ENCODE measurements around the gene CCDC146. TPM values are rescaled to one million over a fixed set of nuclear protein-coding genes. Genes with fewer than 3 reads are reported as not detected.
"Not testable (repeated sequence)": the region's sequence is repeated elsewhere in the genome, so short reads cannot be mapped to it uniquely, and the experiment has no call there.

The CCDC146 gene
- total RNA-seq, 1 experiment from 2014 or later, result 2.2 TPM

- DNase-seq (ENCODE audit: low spot score); H3K4me1 ChIP-seq (ENCODE audit: insufficient read depth, low read length, poor library complexity, severe bottlenecking); H3K27ac ChIP-seq (ENCODE audit: low read depth, low read length, poor library complexity, severe bottlenecking); H3K36me3 ChIP-seq (ENCODE audit: insufficient read depth, low read length, poor library complexity, severe bottlenecking); H3K9me3 ChIP-seq (ENCODE audit: low read depth, low read length, poor library complexity, severe bottlenecking); H3K27me3 ChIP-seq (replicated peaks; ENCODE audit: insufficient read depth, low read depth, low read length, poor library complexity); intact Hi-C loops (cut with micrococcal nuclease; ENCODE audit: unreplicated experiment); BruUV-seq (replicated peaks); POLR2A ChIA-PET (ENCODE audit: low non-redundant PET); H3K4me3 ChIP-seq (ENCODE audit: low read depth, low read length, poor library complexity, severe bottlenecking): not testable (repeated sequence)
- CTCF ChIA-PET, result interaction anchor here (1.1 kb wide), 1 partner anchor 9 kb away, joined by 11 read pairs; the partner anchor contains the start of gene CCDC146
- TF ChIP-seq, protein P1, sequence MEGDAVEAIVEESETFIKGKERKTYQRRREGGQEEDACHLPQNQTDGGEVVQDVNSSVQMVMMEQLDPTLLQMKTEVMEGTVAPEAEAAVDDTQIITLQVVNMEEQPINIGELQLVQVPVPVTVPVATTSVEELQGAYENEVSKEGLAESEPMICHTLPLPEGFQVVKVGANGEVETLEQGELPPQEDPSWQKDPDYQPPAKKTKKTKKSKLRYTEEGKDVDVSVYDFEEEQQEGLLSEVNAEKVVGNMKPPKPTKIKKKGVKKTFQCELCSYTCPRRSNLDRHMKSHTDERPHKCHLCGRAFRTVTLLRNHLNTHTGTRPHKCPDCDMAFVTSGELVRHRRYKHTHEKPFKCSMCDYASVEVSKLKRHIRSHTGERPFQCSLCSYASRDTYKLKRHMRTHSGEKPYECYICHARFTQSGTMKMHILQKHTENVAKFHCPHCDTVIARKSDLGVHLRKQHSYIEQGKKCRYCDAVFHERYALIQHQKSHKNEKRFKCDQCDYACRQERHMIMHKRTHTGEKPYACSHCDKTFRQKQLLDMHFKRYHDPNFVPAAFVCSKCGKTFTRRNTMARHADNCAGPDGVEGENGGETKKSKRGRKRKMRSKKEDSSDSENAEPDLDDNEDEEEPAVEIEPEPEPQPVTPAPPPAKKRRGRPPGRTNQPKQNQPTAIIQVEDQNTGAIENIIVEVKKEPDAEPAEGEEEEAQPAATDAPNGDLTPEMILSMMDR (conservative IDR thresholded peaks at IDR 0.05; ENCODE audit: low read depth, low read length), result peak; percentile 44
These were observed 9.6 kb upstream of the CCDC146 start for GRCh38 chr7:77112719-77113306.

DNA sequence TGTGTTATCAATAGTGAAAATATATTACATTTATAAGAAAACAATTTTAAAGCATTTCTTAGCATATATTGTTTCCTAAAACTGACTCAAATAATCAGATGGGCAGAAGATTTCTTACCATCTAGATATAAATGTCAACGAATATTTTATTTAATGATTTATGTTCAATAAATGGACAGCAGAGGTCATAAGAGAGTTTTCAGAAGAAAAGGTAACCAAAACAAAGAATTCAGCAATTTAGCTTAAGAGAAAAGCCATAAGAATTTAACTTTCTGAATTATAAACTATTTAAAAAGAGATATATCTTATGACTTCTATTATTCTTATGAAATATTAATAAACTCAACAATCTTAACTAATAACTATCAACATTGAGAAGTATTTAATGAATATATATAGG is 3.1 kb downstream of the CCDC146 start:
- DNase-seq (ENCODE audit: low spot score); intact Hi-C loops (cut with micrococcal nuclease; ENCODE audit: unreplicated experiment): not testable (repeated sequence)

DNA sequence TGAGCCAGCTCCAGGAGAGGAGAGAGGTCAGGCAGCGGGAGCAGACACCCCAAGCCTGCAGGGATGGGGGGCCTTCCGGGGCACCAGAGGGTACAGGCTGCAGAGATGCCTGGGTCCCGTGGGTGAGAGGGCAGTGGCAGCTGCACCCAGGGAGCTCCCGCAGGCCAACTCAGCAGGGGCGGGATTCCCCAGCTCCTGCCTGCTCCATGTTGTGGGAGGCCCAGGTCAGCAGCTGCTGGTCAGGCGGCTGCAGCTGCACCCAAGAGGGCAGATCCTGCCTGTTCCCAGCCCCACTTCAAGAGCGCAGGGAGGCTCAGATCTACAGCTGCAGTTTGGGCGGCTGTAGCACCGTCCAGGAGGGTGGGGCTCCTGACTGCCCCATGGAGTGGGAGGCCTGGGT is 4.6 kb downstream of the CCDC146 start:
- DNase-seq (ENCODE audit: low spot score); H3K36me3 ChIP-seq (ENCODE audit: insufficient read depth, low read length, poor library complexity, severe bottlenecking); intact Hi-C loops (cut with micrococcal nuclease; ENCODE audit: unreplicated experiment); H3K4me3 ChIP-seq (ENCODE audit: low read depth, low read length, poor library complexity, severe bottlenecking); CTCF ChIA-PET; H3K27ac ChIP-seq (ENCODE audit: low read depth, low read length, poor library complexity, severe bottlenecking); H3K4me1 ChIP-seq (ENCODE audit: insufficient read depth, low read length, poor library complexity, severe bottlenecking); POLR2A ChIA-PET (ENCODE audit: low non-redundant PET); H3K27me3 ChIP-seq (replicated peaks; ENCODE audit: insufficient read depth, low read depth, low read length, poor library complexity); BruUV-seq (replicated peaks); H3K9me3 ChIP-seq (ENCODE audit: low read depth, low read length, poor library complexity, severe bottlenecking): not testable (repeated sequence)

More for the DNA sequence above, 3.1 kb downstream of the CCDC146 start:
- H3K27ac ChIP-seq (ENCODE audit: low read depth, low read length, poor library complexity, severe bottlenecking); POLR2A ChIA-PET (ENCODE audit: low non-redundant PET); CTCF ChIA-PET; H3K4me3 ChIP-seq (ENCODE audit: low read depth, low read length, poor library complexity, severe bottlenecking); H3K4me1 ChIP-seq (ENCODE audit: insufficient read depth, low read length, poor library complexity, severe bottlenecking); H3K36me3 ChIP-seq (ENCODE audit: insufficient read depth, low read length, poor library complexity, severe bottlenecking); H3K27me3 ChIP-seq (replicated peaks; ENCODE audit: insufficient read depth, low read depth, low read length, poor library complexity); BruUV-seq (replicated peaks); H3K9me3 ChIP-seq (ENCODE audit: low read depth, low read length, poor library complexity, severe bottlenecking): not testable (repeated sequence)

DNA sequence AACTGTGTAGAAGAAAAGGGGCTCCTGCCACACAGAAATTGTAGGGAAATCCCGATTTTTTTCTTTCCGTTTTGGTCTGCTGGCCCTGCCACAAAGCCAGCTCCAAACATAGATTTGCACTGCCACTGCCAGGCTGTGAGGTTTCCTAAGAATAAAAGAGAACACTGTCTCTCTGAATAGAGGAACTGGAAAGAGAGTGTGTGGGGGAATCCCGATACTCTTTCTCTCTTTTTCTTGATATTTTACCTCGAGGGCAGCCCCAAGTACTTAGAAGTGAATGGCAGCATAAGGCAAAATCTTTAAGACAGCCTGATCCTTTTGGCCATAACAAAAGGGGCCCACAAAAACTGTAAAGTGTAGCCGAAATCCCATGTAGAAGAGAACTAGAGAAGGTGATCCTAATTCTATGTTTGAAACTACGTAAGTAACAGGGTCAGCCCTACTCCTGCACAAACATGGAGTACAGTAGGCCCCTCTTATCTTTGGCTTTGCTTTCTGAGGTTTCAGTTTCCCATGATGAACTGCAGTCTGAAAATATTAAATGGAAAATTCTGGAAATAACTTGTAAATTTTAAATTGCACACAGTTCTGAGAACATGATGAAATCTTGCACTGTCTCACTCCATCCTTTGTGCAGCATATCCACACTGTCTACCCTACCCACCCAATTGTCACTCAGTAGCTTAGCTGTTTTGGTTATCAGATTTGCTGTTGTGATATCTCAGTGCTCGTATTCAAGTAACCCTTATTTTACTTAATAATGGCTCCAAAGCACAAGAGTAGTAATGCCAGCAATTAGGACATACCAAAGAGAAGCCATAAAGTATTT is 6.4 kb downstream of the CCDC146 start:
- CTCF ChIA-PET; POLR2A ChIA-PET (ENCODE audit: low non-redundant PET); BruUV-seq (replicated peaks); H3K4me1 ChIP-seq (ENCODE audit: insufficient read depth, low read length, poor library complexity, severe bottlenecking); H3K27me3 ChIP-seq (replicated peaks; ENCODE audit: insufficient read depth, low read depth, low read length, poor library complexity); H3K4me3 ChIP-seq (ENCODE audit: low read depth, low read length, poor library complexity, severe bottlenecking); H3K36me3 ChIP-seq (ENCODE audit: insufficient read depth, low read length, poor library complexity, severe bottlenecking); DNase-seq (ENCODE audit: low spot score); H3K9me3 ChIP-seq (ENCODE audit: low read depth, low read length, poor library complexity, severe bottlenecking): not testable (repeated sequence)
- H3K27ac ChIP-seq (ENCODE audit: low read depth, low read length, poor library complexity, severe bottlenecking), result peak overlapping the region; percentile 30
- intact Hi-C loops (cut with micrococcal nuclease; ENCODE audit: unreplicated experiment), result loop anchor here (2.0 kb wide), 1 partner anchor 202 kb away; no protein-coding TSS in a partner anchor

DNA sequence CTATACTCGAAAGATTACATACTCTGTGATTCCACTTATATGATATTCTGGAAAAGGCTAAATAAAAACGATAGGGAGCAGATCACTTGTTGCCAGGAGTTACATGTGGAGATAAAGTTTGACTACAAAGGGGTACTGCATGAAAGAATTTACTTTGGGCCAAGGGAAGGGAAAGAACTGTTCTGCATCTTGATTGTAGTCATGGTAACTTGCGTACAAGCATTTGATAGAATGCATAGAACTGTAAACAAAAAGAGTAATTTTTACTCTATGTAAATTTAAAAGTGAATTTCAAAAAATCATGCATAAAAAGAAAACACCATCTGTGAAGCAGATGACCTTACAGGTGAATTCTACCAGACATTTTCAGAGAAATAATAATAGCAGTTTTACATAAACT is 9.4 kb downstream of the CCDC146 start:
- H3K27ac ChIP-seq (ENCODE audit: low read depth, low read length, poor library complexity, severe bottlenecking); H3K4me1 ChIP-seq (ENCODE audit: insufficient read depth, low read length, poor library complexity, severe bottlenecking); POLR2A ChIA-PET (ENCODE audit: low non-redundant PET); CTCF ChIA-PET; H3K36me3 ChIP-seq (ENCODE audit: insufficient read depth, low read length, poor library complexity, severe bottlenecking); H3K27me3 ChIP-seq (replicated peaks; ENCODE audit: insufficient read depth, low read depth, low read length, poor library complexity); DNase-seq (ENCODE audit: low spot score); H3K4me3 ChIP-seq (ENCODE audit: low read depth, low read length, poor library complexity, severe bottlenecking); H3K9me3 ChIP-seq (ENCODE audit: low read depth, low read length, poor library complexity, severe bottlenecking); intact Hi-C loops (cut with micrococcal nuclease; ENCODE audit: unreplicated experiment); BruUV-seq (replicated peaks): not testable (repeated sequence)

DNA sequence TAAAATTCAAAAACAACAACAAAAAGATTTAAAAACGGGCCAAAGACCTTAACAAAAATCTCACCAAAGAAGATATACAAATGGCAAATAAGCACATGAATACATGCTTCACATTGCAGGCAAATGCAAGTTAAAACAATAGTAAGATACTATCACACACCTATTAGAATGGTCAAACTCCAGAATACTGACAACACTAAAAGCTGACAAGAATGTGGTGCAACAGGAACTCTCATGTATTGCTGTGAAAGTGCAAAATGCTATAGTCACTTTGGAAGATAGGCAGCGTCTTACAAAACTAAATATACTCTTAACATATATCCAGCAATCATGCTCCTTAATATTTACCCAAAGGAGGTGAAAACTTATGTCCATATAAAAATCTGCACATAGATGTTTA is 16.3 kb downstream of the CCDC146 start:
- H3K9me3 ChIP-seq (ENCODE audit: low read depth, low read length, poor library complexity, severe bottlenecking); H3K36me3 ChIP-seq (ENCODE audit: insufficient read depth, low read length, poor library complexity, severe bottlenecking); H3K4me3 ChIP-seq (ENCODE audit: low read depth, low read length, poor library complexity, severe bottlenecking); H3K27ac ChIP-seq (ENCODE audit: low read depth, low read length, poor library complexity, severe bottlenecking); H3K27me3 ChIP-seq (replicated peaks; ENCODE audit: insufficient read depth, low read depth, low read length, poor library complexity); DNase-seq (ENCODE audit: low spot score); intact Hi-C loops (cut with micrococcal nuclease; ENCODE audit: unreplicated experiment); CTCF ChIA-PET; H3K4me1 ChIP-seq (ENCODE audit: insufficient read depth, low read length, poor library complexity, severe bottlenecking); POLR2A ChIA-PET (ENCODE audit: low non-redundant PET); BruUV-seq (replicated peaks): not testable (repeated sequence)

DNA sequence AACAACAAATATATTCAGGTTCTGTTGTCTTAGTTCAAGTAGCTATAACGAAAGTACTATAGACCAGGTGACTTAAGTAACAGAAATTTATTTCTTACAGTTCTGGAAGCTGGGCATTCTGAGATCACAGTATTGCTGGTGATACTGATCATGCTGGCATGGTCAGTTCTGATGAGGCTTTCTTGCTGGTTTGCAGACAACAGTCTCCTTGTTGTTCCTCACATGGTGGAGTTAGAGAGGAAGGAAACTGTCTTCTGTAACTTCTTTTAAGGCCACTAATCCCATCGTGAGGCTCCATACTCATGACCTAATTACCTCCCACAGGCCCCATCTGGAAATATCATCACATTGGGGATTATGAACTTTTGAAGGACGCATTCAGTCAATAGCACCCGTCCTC is 17.9 kb downstream of the CCDC146 start:
- POLR2A ChIA-PET (ENCODE audit: low non-redundant PET); BruUV-seq (replicated peaks); H3K27ac ChIP-seq (ENCODE audit: low read depth, low read length, poor library complexity, severe bottlenecking); intact Hi-C loops (cut with micrococcal nuclease; ENCODE audit: unreplicated experiment); H3K4me1 ChIP-seq (ENCODE audit: insufficient read depth, low read length, poor library complexity, severe bottlenecking); H3K9me3 ChIP-seq (ENCODE audit: low read depth, low read length, poor library complexity, severe bottlenecking); H3K36me3 ChIP-seq (ENCODE audit: insufficient read depth, low read length, poor library complexity, severe bottlenecking); H3K27me3 ChIP-seq (replicated peaks; ENCODE audit: insufficient read depth, low read depth, low read length, poor library complexity); CTCF ChIA-PET; DNase-seq (ENCODE audit: low spot score); H3K4me3 ChIP-seq (ENCODE audit: low read depth, low read length, poor library complexity, severe bottlenecking): not testable (repeated sequence)

Measured in A673 (cell line).